GM18907 (cell line): ENCODE results near the gene PXMP4.

Experiments used
- ATAC-seq: cut with Tn5 transposase; IDR thresholded peaks from one replicate; pipeline ENCODE4 v1.9.1; 2021; ENCODE audit warnings: mild to moderate bottlenecking, moderate library complexity; ENCODE audit not compliant: unreplicated experiment

PXMP4 gene

GRCh38 chr20:33656783-33657703 lies 63.1 kb downstream of the PXMP4 start:
- no peak for ATAC-seq

- no peak for ATAC-seq
Observed at GRCh38 chr20:33656010-33656782, 63.9 kb downstream of the PXMP4 start.

- ATAC-seq = no peak
Observed at GRCh38 chr20:33655164-33655563, 64.9 kb downstream of the PXMP4 start.

- no peak for ATAC-seq
Observed at GRCh38 chr20:33654680-33655161, 65.4 kb downstream of the PXMP4 start.

GRCh38 chr20:33653900-33654596 lies 66.1 kb downstream of the PXMP4 start:
- no peak for ATAC-seq

- ATAC-seq = no peak
Observed at GRCh38 chr20:33653218-33653899, 66.8 kb downstream of the PXMP4 start.
